Lower leg skin (tissue), 3 donors: ENCODE results near the gene CNIH1.

Experiments used
- CTCF ChIP-seq, 3 donors: fragments of 450-650 bp; IDR thresholded peaks; one replicate each; pipeline ENCODE4 v1.5.1; 2016; ENCODE audit warnings: antibody characterized with exemption in 3 of 3, mild to moderate bottlenecking in 3 of 3, moderate library complexity in 2 of 3
- POLR2A ChIP-seq, 2 donors: fragments of 450-650 bp; IDR thresholded peaks; one replicate each; pipeline ENCODE4 v1.6.1; 2016 to 2017; ENCODE audit warnings: antibody characterized with exemption in 2 of 2, mild to moderate bottlenecking in 1 of 2, moderate library complexity in 1 of 2

GRCh38 chr14:54486685-54487084, 45.5 kb upstream of the CNIH1 start:
- no peak for TF ChIP-seq POLR2A (IDR thresholded peaks at IDR 0.05)
- no peak for TF ChIP-seq CTCF (IDR thresholded peaks at IDR 0.05)
